Tibial nerve (tissue), 4 donors: Measurements from ENCODE around the gene ZDHHC11. TPM values are rescaled to one million over a fixed set of nuclear protein-coding genes. Genes with fewer than 3 reads are reported as not detected.
A peak's percentile ranks its signal among the peaks of the same experiment; 100 is the strongest.

ENCODE experiments used
- DNase-seq, 2 donors: peaks; one replicate each; pipeline ENCODE4 v3.0.0-alpha.2; 2019; ENCODE audit warnings: low spot score in 2 of 2
- H3K27ac ChIP-seq, 4 donors: fragments of 200-600 bp; sonication (generic) in 3 of 4; one replicate each; pipeline ENCODE4 v1.5.1; 2017 to 2019; ENCODE audit warnings: mild to moderate bottlenecking in 1 of 4
- H3K27me3 ChIP-seq, 2 donors: fragments of 200-600 bp; sonication (generic) in 1 of 2; one replicate each; pipeline versions ENCODE4 v1.5.1 to v1.6.0; 2017 to 2019
- H3K36me3 ChIP-seq, 3 donors: fragments of 200-600 bp; sonication (generic); one replicate each; pipeline ENCODE4 v1.5.1; 2018 to 2019
- H3K4me1 ChIP-seq, 4 donors: fragments of 200-600 bp; sonication (generic) in 3 of 4; one replicate each; pipeline ENCODE4 v1.5.1; 2017 to 2019
- H3K4me3 ChIP-seq, 4 donors: fragments of 200-600 bp; sonication (generic) in 3 of 4; one replicate each; pipeline ENCODE4 v1.5.1; 2017 to 2019; ENCODE audit warnings: mild to moderate bottlenecking in 1 of 4, moderate library complexity in 1 of 4
- H3K9me3 ChIP-seq, 4 donors: fragments of 200-600 bp; sonication (generic) in 3 of 4; one replicate each; pipeline ENCODE4 v1.5.1; 2017 to 2019
- CTCF ChIP-seq, 5 experiments: fragments of 200-600 bp in 3 of 5; fragments of 450-650 bp in 2 of 5; sonication (generic) in 3 of 5; IDR thresholded peaks; one replicate each; pipeline ENCODE4 v1.5.1; 2016 to 2019; ENCODE audit warnings: antibody characterized with exemption in 5 of 5, mild to moderate bottlenecking in 3 of 5, moderate library complexity in 2 of 5
- EP300 ChIP-seq, 2 donors: sonication (generic); formaldehyde crosslinking; IDR thresholded peaks; one replicate each; pipeline ENCODE4 v1.6.1; 2017; ENCODE audit warnings: antibody characterized with exemption in 2 of 2, mild to moderate bottlenecking in 1 of 2
- POLR2A ChIP-seq, 2 donors: fragments of 450-650 bp; IDR thresholded peaks; one replicate each; pipeline ENCODE4 v1.6.1; 2017; ENCODE audit warnings: antibody characterized with exemption in 2 of 2, mild to moderate bottlenecking in 2 of 2, moderate library complexity in 2 of 2
- WGBS, 2 donors: methylation state at CpG; one replicate each; pipeline ENCODE4 v1.1.5; 2018; 5-methylcytosine and 5-hydroxymethylcytosine counted together
- total RNA-seq, 4 donors: library from RNA; depleted of rRNA; stranded (reverse); fragments of >200 nt; gene quantifications; one replicate each; pipeline ENCODE4 v1.1.0, GENCODE V29; 2016

Gene ZDHHC11
- total RNA-seq, 4 donors from 2014 or later = 1.1 to 6.9 (median 2.3) TPM

DNA sequence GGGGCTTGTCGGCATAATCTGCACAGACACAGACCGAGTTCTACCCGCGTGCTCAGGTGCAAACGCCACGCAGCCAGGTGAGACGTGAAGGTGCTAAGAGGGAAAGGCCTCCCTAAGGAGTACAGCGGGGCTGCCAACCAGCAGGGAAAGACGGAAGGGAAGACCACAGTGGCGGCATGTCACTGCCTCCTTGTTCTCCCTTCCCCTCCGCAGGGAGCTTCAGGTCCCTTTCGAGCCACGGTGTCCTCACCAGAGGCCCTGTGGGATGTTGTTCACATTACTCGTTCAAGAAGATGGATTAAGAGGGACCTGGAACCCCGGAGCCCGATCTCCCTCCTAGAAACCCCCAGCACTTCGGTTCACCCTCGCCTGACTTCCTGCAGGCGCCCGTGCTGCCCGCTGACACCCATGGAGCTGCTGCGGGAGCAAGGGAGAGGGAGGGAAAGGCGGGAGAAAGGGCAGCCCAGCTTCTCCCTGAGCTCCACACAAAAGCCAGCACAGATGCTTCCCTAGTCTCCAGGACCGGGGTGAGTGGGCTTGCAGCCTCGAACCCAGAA is 41.1 kb upstream of the ZDHHC11 start:
- DNase-seq = no peak
- peak overlapping the region; percentile 71 to 85 (median 82) for H3K4me3 ChIP-seq
- H3K4me1 ChIP-seq = peaks cover 0 to 30% (median 18%) of the 10 kb centered on the region in 4 donors
- no peaks in the 10 kb centered on the region for H3K27me3 ChIP-seq
- no peak for TF ChIP-seq EP300 (IDR thresholded peaks at IDR 0.05)
- no peak for TF ChIP-seq POLR2A (IDR thresholded peaks at IDR 0.05)
- no peak for TF ChIP-seq CTCF (IDR thresholded peaks at IDR 0.05)
- H3K9me3 ChIP-seq = no peaks in the 10 kb centered on the region
- WGBS, 2 donors = 16 to 29% methylated on average over 13 to 25 of the region's 25 CpGs
- H3K27ac ChIP-seq = peak overlapping the region; percentile 80 to 91 (median 84)
- H3K36me3 ChIP-seq = peaks cover 0 to 44% (median 20%) of the 10 kb centered on the region in 3 donors

GRCh38 chr5:891117-891836 is 40.5 kb upstream of the ZDHHC11 start:
- 73 to 74% methylated on average over 34 of the region's 34 CpGs for WGBS, 2 donors
- no peak for TF ChIP-seq POLR2A (IDR thresholded peaks at IDR 0.05)
- TF ChIP-seq EP300 (IDR thresholded peaks at IDR 0.05) = no peak
- no peak for TF ChIP-seq CTCF (IDR thresholded peaks at IDR 0.05)
- H3K9me3 ChIP-seq = no peaks in the 10 kb centered on the region
- H3K4me1 ChIP-seq = peaks cover 0 to 30% (median 18%) of the 10 kb centered on the region in 4 donors
- H3K27ac ChIP-seq = peak overlapping the region in 3 of 4 donors; percentile 80 to 91 (median 89)
- H3K36me3 ChIP-seq = peaks cover 0 to 50% (median 20%) of the 10 kb centered on the region in 3 donors
- peak overlapping the region in 3 of 4 donors; percentile 71 to 85 (median 80) for H3K4me3 ChIP-seq
- H3K27me3 ChIP-seq = no peaks in the 10 kb centered on the region
- no peak for DNase-seq

DNA sequence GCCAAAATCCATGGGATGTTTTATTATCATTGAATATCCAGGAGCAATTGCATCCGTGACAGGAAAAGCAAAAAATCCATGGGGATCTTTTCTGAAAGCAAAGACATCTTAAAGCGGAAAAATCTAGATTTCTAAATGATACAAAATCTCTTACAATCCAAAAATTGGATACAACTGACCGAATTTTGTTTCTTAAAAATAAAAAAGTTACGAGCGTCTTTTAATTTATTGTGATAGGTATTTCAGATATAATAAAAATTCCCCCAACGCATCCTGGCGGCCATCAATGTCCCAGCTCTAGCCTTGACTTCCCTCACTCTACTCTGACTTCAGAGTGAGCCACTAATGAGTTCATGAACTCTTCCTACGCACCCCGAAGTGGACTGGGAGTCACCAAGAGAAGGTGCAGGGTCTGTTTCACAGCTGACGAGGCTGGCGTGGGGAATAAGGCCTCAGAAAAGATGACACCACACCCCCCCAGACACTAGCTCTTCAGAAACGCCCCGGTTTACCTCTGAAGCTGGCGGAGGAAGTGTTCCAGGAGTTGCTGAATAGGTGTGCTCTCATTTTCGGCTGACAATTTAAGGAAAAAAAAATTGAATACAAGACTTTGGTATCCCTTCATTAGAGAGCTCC is 38.4 kb upstream of the ZDHHC11 start:
- Histone ChIP-seq H3K4me1 (peaks cover 0 to 30% (median 18%) of the 10 kb centered on the region in 4 donors), H3K27ac (no peak overlapping the region), H3K36me3 (peaks cover 0 to 71% (median 20%) of the 10 kb centered on the region in 3 donors), H3K9me3 (no peaks in the 10 kb centered on the region), H3K27me3 (no peaks in the 10 kb centered on the region), H3K4me3 (no peak overlapping the region)
- WGBS, 2 donors = 90 to 93% methylated on average over 15 of the region's 15 CpGs
- DNase-seq = no peak
- no peak for TF ChIP-seq EP300 (IDR thresholded peaks at IDR 0.05)

- Histone ChIP-seq H3K27ac (no peak overlapping the region), H3K4me1 (peaks cover 0 to 29% (median 18%) of the 10 kb centered on the region in 4 donors), H3K36me3 (peaks cover 0 to 77% (median 24%) of the 10 kb centered on the region in 3 donors), H3K27me3 (no peaks in the 10 kb centered on the region), H3K9me3 (no peaks in the 10 kb centered on the region), H3K4me3 (no peak overlapping the region)
- no peak for DNase-seq
- no peak for TF ChIP-seq POLR2A (IDR thresholded peaks at IDR 0.05)
- TF ChIP-seq EP300 (IDR thresholded peaks at IDR 0.05) = no peak
- TF ChIP-seq CTCF (IDR thresholded peaks at IDR 0.05) = no peak
- 93 to 95% methylated on average over 11 of the region's 11 CpGs for WGBS, 2 donors
Measured at GRCh38 chr5:888638-889035, 37.9 kb upstream of the ZDHHC11 start.

DNA sequence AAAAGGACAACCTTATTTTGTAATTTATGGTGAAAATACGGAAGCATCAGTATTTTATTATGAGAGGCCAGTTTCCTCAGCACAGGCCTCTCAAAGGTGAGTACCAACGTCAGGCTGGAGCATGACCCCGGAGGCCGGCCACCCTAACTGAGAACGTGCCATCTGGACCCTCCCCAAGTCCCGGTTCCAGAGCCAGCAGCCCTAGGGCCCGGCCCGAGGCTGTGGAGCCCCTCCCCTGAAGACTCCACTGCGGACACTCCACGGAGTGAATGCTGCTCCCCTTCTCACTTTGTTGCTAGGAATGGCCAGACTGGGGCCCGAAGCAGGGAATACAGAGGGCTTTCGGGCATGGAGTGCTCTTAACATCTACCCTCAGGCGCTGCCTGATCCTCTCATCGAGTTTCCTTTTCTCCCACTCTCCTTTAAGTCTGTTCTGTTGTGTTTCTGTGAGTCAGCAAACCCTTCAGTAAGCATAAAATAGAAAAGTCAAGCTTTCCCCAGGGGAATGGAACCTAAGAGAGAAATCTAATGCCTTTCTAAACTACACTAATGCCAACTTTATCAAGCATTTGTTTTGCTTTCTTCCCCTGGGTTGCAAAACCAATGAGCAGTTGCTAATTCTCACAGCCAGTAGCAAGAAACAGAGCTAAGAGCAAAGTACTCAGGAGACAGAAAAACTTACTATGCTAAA is 37.3 kb upstream of the ZDHHC11 start:
- Histone ChIP-seq H3K4me1 (peaks cover 0 to 23% (median 14%) of the 10 kb centered on the region in 4 donors), H3K9me3 (no peaks in the 10 kb centered on the region), H3K4me3 (no peak overlapping the region), H3K27ac (no peak overlapping the region), H3K36me3 (peaks cover 0 to 82% (median 30%) of the 10 kb centered on the region in 3 donors), H3K27me3 (no peaks in the 10 kb centered on the region)
- no peak for DNase-seq
- WGBS, 2 donors = 87 to 88% methylated on average over 13 to 14 of the region's 14 CpGs
- TF ChIP-seq POLR2A (IDR thresholded peaks at IDR 0.05) = no peak
- TF ChIP-seq EP300 (IDR thresholded peaks at IDR 0.05) = no peak
- TF ChIP-seq CTCF (IDR thresholded peaks at IDR 0.05) = no peak
